ENCODE measurements around the gene HRG. TPM values are rescaled to one million over a fixed set of nuclear protein-coding genes. Genes with fewer than 3 reads are reported as not detected.

Gene HRG
- total and polyA plus RNA-seq, 2 of the 4 experiments (the other 2 are of a cell fraction), result not detected

DNA sequence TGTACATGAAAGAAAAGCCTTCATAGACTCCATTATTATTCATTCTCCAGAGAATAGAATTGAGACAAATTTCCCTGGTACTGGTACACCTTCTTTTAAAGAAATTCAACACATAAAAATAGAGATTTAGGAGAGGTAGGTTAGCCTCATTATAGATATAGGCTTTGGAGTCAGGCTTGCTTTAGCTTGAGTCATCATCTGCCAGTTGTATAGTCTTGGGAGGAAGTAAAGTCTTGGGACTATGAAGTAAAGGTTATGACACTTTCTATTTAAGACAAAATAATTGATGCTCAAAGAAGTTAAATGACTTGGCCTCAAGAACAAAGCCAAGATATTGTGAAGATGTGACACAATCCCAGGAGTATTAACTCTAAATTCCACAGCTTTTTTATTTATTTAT, 4.3 kb downstream of the HRG start:
- H3K79me1 ChIP-seq (ENCODE audit: low read depth in 1 of 2, low read length in 2 of 2), result no peaks in the 10 kb centered on the region
- H3K56ac ChIP-seq (ENCODE audit: extremely low read depth, insufficient read depth, low read length), result no peak overlapping the region
- intact Hi-C loops (cut with micrococcal nuclease) (no loop called here), in situ Hi-C loops (cut with MboI; ENCODE audit: low sequenced_read_pairs) (no loop called here), dilution Hi-C loops (cut with HindIII; ENCODE audit: low sequenced_read_pairs, unreplicated experiment) (no loop called here)
- no peak for DNase-seq
- no peak overlapping the region for H3K27ac ChIP-seq (ENCODE audit: insufficient read depth, low read length)
- H3K36me3 ChIP-seq (ENCODE audit: control insufficient read depth, insufficient read depth, low read length), result no peaks in the 10 kb centered on the region
- H3K27me3 ChIP-seq (ENCODE audit: control insufficient read depth, insufficient read depth, low read length), result peaks cover 15% of the 10 kb centered on the region; the same call in 1 of the 2 replicates
- H2AK5ac ChIP-seq (ENCODE audit: low read depth, low read length), result no peak overlapping the region
- H3K18ac ChIP-seq (ENCODE audit: low read depth, low read length), result no peak overlapping the region
- H2BK5ac ChIP-seq (ENCODE audit: low read depth, low read length, poor library complexity, severe bottlenecking), result no peak overlapping the region
- H2AFZ ChIP-seq (replicated peaks; ENCODE audit: low read length, poor library complexity), result no peak overlapping the region
- H2AK9ac ChIP-seq (replicated peaks; ENCODE audit: low read depth, low read length, poor library complexity), result no peak overlapping the region
- ATAC-seq (ENCODE audit: low read depth), result no peak
- no peak overlapping the region for H4K8ac ChIP-seq (ENCODE audit: low read depth in 2 of 2, low read length in 2 of 2)
- H3K4me1 ChIP-seq (ENCODE audit: control insufficient read depth, insufficient read depth, low read length), result no peaks in the 10 kb centered on the region
- H3K4me2 ChIP-seq (ENCODE audit: low read depth, low read length), result no peak overlapping the region
- no peaks in the 10 kb centered on the region for H4K20me1 ChIP-seq (ENCODE audit: insufficient read depth, low read length)
- H4K5ac ChIP-seq (ENCODE audit: low read depth, low read length), result no peak overlapping the region
- POLR2A ChIA-PET (ENCODE audit: unreplicated experiment), result no interaction called here
- H3K4ac ChIP-seq (ENCODE audit: low read depth, low read length), result no peak overlapping the region
- H3K14ac ChIP-seq (replicated peaks; ENCODE audit: low read depth, low read length), result no peak overlapping the region
- no peaks in the 10 kb centered on the region for H3K9me3 ChIP-seq (ENCODE audit: control insufficient read depth, insufficient read depth, low read length)
- no peak overlapping the region for H2BK20ac ChIP-seq (ENCODE audit: low read depth, low read length)
- CTCF ChIA-PET, result interaction anchor here (0.6 kb wide), 1 partner anchor 29 kb away, joined by 4 read pairs; no protein-coding TSS in a partner anchor
- H3K9me1 ChIP-seq (ENCODE audit: insufficient read depth, low read length), result no peaks in the 10 kb centered on the region
- TF ChIP-seq MAZ (IDR thresholded peaks at IDR 0.05; ENCODE audit: borderline replicate concordance, low read depth, low read length) (no peak), POLR2A (IDR thresholded peaks at IDR 0.05; ENCODE audit: low read depth, low read length) (no peak)
- TF ChIP-seq, protein P1, sequence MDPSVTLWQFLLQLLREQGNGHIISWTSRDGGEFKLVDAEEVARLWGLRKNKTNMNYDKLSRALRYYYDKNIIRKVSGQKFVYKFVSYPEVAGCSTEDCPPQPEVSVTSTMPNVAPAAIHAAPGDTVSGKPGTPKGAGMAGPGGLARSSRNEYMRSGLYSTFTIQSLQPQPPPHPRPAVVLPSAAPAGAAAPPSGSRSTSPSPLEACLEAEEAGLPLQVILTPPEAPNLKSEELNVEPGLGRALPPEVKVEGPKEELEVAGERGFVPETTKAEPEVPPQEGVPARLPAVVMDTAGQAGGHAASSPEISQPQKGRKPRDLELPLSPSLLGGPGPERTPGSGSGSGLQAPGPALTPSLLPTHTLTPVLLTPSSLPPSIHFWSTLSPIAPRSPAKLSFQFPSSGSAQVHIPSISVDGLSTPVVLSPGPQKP (IDR thresholded peaks at IDR 0.05; ENCODE audit: borderline replicate concordance, low read depth, low read length), result no peak
- TF ChIP-seq, protein P2, sequence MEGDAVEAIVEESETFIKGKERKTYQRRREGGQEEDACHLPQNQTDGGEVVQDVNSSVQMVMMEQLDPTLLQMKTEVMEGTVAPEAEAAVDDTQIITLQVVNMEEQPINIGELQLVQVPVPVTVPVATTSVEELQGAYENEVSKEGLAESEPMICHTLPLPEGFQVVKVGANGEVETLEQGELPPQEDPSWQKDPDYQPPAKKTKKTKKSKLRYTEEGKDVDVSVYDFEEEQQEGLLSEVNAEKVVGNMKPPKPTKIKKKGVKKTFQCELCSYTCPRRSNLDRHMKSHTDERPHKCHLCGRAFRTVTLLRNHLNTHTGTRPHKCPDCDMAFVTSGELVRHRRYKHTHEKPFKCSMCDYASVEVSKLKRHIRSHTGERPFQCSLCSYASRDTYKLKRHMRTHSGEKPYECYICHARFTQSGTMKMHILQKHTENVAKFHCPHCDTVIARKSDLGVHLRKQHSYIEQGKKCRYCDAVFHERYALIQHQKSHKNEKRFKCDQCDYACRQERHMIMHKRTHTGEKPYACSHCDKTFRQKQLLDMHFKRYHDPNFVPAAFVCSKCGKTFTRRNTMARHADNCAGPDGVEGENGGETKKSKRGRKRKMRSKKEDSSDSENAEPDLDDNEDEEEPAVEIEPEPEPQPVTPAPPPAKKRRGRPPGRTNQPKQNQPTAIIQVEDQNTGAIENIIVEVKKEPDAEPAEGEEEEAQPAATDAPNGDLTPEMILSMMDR (conservative IDR thresholded peaks at IDR 0.05; ENCODE audit: low read depth, low read length), result no peak
- no peak overlapping the region for H4K91ac ChIP-seq (ENCODE audit: insufficient read depth, low read depth, low read length)
- H3K9ac ChIP-seq (ENCODE audit: low read depth, low read length), result no peak overlapping the region
- no peak overlapping the region for H2BK120ac ChIP-seq (ENCODE audit: low read depth, low read length)
- no peak overlapping the region for H3K23ac ChIP-seq (ENCODE audit: low read depth, low read length)
- BruUV-seq (replicated peaks), result no TSS peak
- no peak overlapping the region for H3K4me3 ChIP-seq (ENCODE audit: insufficient read depth, low read depth, low read length)
- H2BK15ac ChIP-seq (ENCODE audit: low read depth, low read length), result no peak overlapping the region
